GM12878 (cell line): Measurements from ENCODE around the gene WBP4. TPM values are rescaled to one million over a fixed set of nuclear protein-coding genes. Genes with fewer than 3 reads are reported as not detected.

Experiments used
- ATAC-seq: fragments of 200-7000 bp; cut with Tn5 transposase; 3 replicates; pipeline ENCODE4 v1.9.1; 2020; ENCODE audit warnings: mild to moderate bottlenecking, moderate library complexity
- BruUV-seq: library from RNA; stranded (reverse); fragments of 400-500 nt; replicated peaks from 2 replicates; lab custom pipeline; 2021; lab: Mats Ljungman, UMichigan
- CTCF ChIA-PET: fragments of 300-600 bp; sonication (Branson Sonifier 250); formaldehyde crosslinking; extraction: SDS; loops from one replicate; lab custom pipeline; 2021; ENCODE audit warnings: inconsistent platforms; lab: Yijun Ruan, JAX
- POLR2A ChIA-PET: fragments of 350-600 bp; formaldehyde crosslinking; extraction: SDS; loops from one replicate; lab custom pipeline; 2021; ENCODE audit warnings: inconsistent platforms; lab: Charles Lee
- RAD21 ChIA-PET: fragments of 300-600 bp; sonication (Branson Sonifier 250); formaldehyde crosslinking; loops from one replicate; lab custom pipeline; 2023; ENCODE audit warnings: antibody characterized with exemption; ENCODE audit not compliant: unreplicated experiment; lab: Charles Lee
- SMC1A ChIA-PET: fragments of 300-600 bp; sonication (Branson Sonifier 250); formaldehyde crosslinking; loops from one replicate; lab custom pipeline; 2023; ENCODE audit not compliant: unreplicated experiment, uncharacterized antibody; lab: Charles Lee
- DNase-seq: peaks from one replicate; pipeline ENCODE4 v3.0.0-alpha.2; 2011; ENCODE audit warnings: low read depth, low spot score
- FAIRE-seq: peaks from 3 replicates; lab custom pipeline; 2011; peaks lifted over from hg19 to GRCh38; lab: Jason Lieb, UNC
- H2AFZ ChIP-seq: 2 replicates; pipeline ENCODE4 v1.6.0; 2011; ENCODE audit warnings: low read depth, low read length, control low read depth; ENCODE audit not compliant: control insufficient read depth
- H3K27ac ChIP-seq: 2 replicates; pipeline ENCODE4 v1.5.1; 2011; ENCODE audit warnings: control low read depth; ENCODE audit not compliant: control insufficient read depth, insufficient read depth
- H3K27me3 ChIP-seq, 2 experiments: replicated peaks in 1 of 2; 2 replicates each; pipeline versions ENCODE4 v1.6.0 to v1.6.1; 2011; ENCODE audit warnings: low read length in 1 of 2; ENCODE audit not compliant: control insufficient read depth in 2 of 2, insufficient read depth in 2 of 2
- H3K36me3 ChIP-seq, 2 experiments: 2 replicates each; pipeline ENCODE4 v1.5.1; 2011; ENCODE audit warnings: low read length in 1 of 2; ENCODE audit not compliant: control insufficient read depth in 2 of 2, insufficient read depth in 2 of 2
- H3K4me1 ChIP-seq: 2 replicates; pipeline ENCODE4 v1.6.1; 2011; ENCODE audit warnings: mild to moderate bottlenecking, low read length, moderate library complexity, mixed read lengths; ENCODE audit not compliant: control insufficient read depth, insufficient read depth
- H3K4me2 ChIP-seq: 2 replicates; pipeline ENCODE4 v1.6.0; 2011; ENCODE audit warnings: control low read depth; ENCODE audit not compliant: control insufficient read depth, insufficient read depth
- H3K4me3 ChIP-seq: fragments of 200-600 bp; sonication (generic); 2 replicates; pipeline ENCODE4 v1.5.1; 2016
- H3K79me2 ChIP-seq: 2 replicates; pipeline ENCODE4 v1.6.0; 2011; ENCODE audit warnings: low read length; ENCODE audit not compliant: control insufficient read depth, insufficient read depth
- H3K9ac ChIP-seq: 2 replicates; pipeline ENCODE4 v1.8.0; 2011; ENCODE audit warnings: low read length, control low read depth, mixed read lengths; ENCODE audit not compliant: control insufficient read depth, insufficient read depth
- H3K9me3 ChIP-seq: replicated peaks from 3 replicates; pipeline ENCODE4 v1.5.1; 2011; ENCODE audit warnings: mild to moderate bottlenecking, low read length; ENCODE audit not compliant: control insufficient read depth, insufficient read depth
- H4K20me1 ChIP-seq: 2 replicates; pipeline ENCODE4 v1.6.0; 2011; ENCODE audit not compliant: control insufficient read depth, insufficient read depth
- CHD1 ChIP-seq: IDR thresholded peaks from 2 replicates; pipeline ENCODE4 v1.6.1; 2012; ENCODE audit warnings: low read depth, low read length, improper control_type of control experiment
- EGR1 ChIP-seq, 2 experiments: IDR thresholded peaks; 1 replicate in 1 of 2; 2 replicates in 1 of 2; pipeline ENCODE4 v1.6.1; 2011 to 2012; ENCODE audit warnings: low read depth in 2 of 2, low read length in 2 of 2, borderline replicate concordance in 1 of 2, mild to moderate bottlenecking in 1 of 2, moderate library complexity in 1 of 2
- ESRRA ChIP-seq: IDR thresholded peaks from 2 replicates; pipeline ENCODE4 v1.6.1; 2012; ENCODE audit warnings: mild to moderate bottlenecking, low read length, improper control_type of control experiment
- HDAC6 ChIP-seq: fragments of 200-600 bp; sonication (generic); IDR thresholded peaks from one replicate; pipeline ENCODE4 v1.8.0; 2017; ENCODE audit warnings: antibody characterized with exemption; ENCODE audit not compliant: unreplicated experiment
- IRF4 ChIP-seq: IDR thresholded peaks from 2 replicates; pipeline ENCODE4 v1.6.1; 2011; ENCODE audit warnings: low read depth, low read length
- JUNB ChIP-seq: IDR thresholded peaks from 2 replicates; pipeline ENCODE4 v1.6.1; 2016; ENCODE audit warnings: antibody characterized with exemption, mild to moderate bottlenecking
- KDM1A ChIP-seq: fragments of 200-600 bp; sonication (generic); IDR thresholded peaks from 2 replicates; pipeline ENCODE4 v1.6.1; 2016; ENCODE audit warnings: borderline replicate concordance
- KLF5 ChIP-seq: fragments of 450-650 bp; IDR thresholded peaks from 2 replicates; pipeline ENCODE4 v1.6.1; 2014; ENCODE audit warnings: mild to moderate bottlenecking; ENCODE audit not compliant: partially characterized antibody
- LARP7 ChIP-seq: fragments of 450-650 bp; IDR thresholded peaks from 2 replicates; pipeline ENCODE4 v1.6.1; 2017; ENCODE audit warnings: mild to moderate bottlenecking
- MYB ChIP-seq: fragments of 150-350 bp; IDR thresholded peaks from 2 replicates; pipeline ENCODE4 v1.6.1; 2014; ENCODE audit warnings: mild to moderate bottlenecking, low read depth, low read length, borderline replicate concordance
- POLR2AphosphoS2 ChIP-seq: IDR thresholded peaks from 2 replicates; pipeline ENCODE4 v1.6.1; 2011; ENCODE audit warnings: low read depth, mild to moderate bottlenecking, low read length, improper control_type of control experiment, moderate library complexity
- RCOR1 ChIP-seq: conservative IDR thresholded peaks from 2 replicates; pipeline ENCODE4 v1.6.1; 2012; ENCODE audit warnings: low read depth, low read length, improper control_type of control experiment
- RELA ChIP-seq: fragments of 450-650 bp; IDR thresholded peaks from 2 replicates; pipeline ENCODE4 v1.8.0; 2014; ENCODE audit warnings: borderline replicate concordance; ENCODE audit not compliant: partially characterized antibody
- TAF1 ChIP-seq: IDR thresholded peaks from 2 replicates; pipeline ENCODE4 v1.6.1; 2011; ENCODE audit warnings: mild to moderate bottlenecking, low read depth, low read length, borderline replicate concordance
- ZBED1 ChIP-seq: IDR thresholded peaks from 2 replicates; pipeline ENCODE4 v1.6.1; 2016; ENCODE audit warnings: borderline replicate concordance
- WGBS: methylation state at CpG from one replicate; pipeline ENCODE4 v1.1.6; 2016; ENCODE audit warnings: low lambda C conversion rate; ENCODE audit not compliant: insufficient replicate concordance, insufficient coverage; ENCODE audit errors: missing lambda C conversion rate; 5-methylcytosine and 5-hydroxymethylcytosine counted together
- in situ Hi-C: fragments of 300-500 bp; cut with MboI; formaldehyde crosslinking; loops from 9 replicates; pipeline ENCODE4 v1.14.3; 2018; ENCODE audit warnings: mixed read lengths
- intact Hi-C: fragments of 100-400 bp; cut with micrococcal nuclease; formaldehyde crosslinking; loops from one replicate; pipeline ENCODE4 v1.14.2; 2022; ENCODE audit not compliant: unreplicated experiment
- polyA plus RNA-seq, 11 experiments: library from polyadenylated mRNA; depleted of rRNA in 4 of 11; unstranded in 6 of 11; stranded (reverse) in 5 of 11; fragments of >200 nt; fragmentation: Nextera tagmentation in 4 of 11; fragmentation: Illumina TruSeq in 1 of 11; extraction: Ambion mirVana in 4 of 11; extraction: Trizol in 1 of 11; gene quantifications; 1 replicate in 1 of 11; 2 replicates in 10 of 11; pipeline versions ENCODE4 v1.2.1 to v1.2.3, GENCODE V29; 2011 to 2016; ENCODE audit warnings: inconsistent platforms in 2 of 11, missing spikeins in 2 of 11, low read depth in 1 of 11
- total RNA-seq, 4 experiments: library from RNA; depleted of rRNA in 3 of 4; stranded (reverse); fragments of >200 nt in 3 of 4; fragmentation: Illumina TruSeq in 1 of 4; extraction: Trizol in 1 of 4; gene quantifications; 2 replicates each; pipeline versions ENCODE4 v1.2.1 to v1.2.3, GENCODE V29; 2013 to 2021
- TF ChIP-seq, protein P1 (sequence below): fragments of 150-350 bp; IDR thresholded peaks from 2 replicates; pipeline ENCODE4 v1.6.1; 2016; ENCODE audit warnings: low read depth, low read length
- TF ChIP-seq, protein P2 (sequence below): IDR thresholded peaks from 2 replicates; pipeline ENCODE4 v1.6.1; 2012; ENCODE audit warnings: low read depth, low read length, improper control_type of control experiment

WBP4 gene
- total and polyA plus RNA-seq, 10 of the 15 experiments (the other 5 are each of a cell fraction or from before 2014, with no cell fraction given), result 7.4 to 21.6 (median 14.2) TPM

GRCh38 chr13:41107584-41108014 lies 46.3 kb downstream of the WBP4 start:
- no peak for FAIRE-seq
- intact Hi-C loops, result no loop called here
- BruUV-seq, result no TSS peak
- H3K79me2 ChIP-seq, result no peaks in the 10 kb centered on the region
- no peak overlapping the region for H2AFZ ChIP-seq
- ATAC-seq, result no peak
- H3K36me3 ChIP-seq, result no peaks in the 10 kb centered on the region
- no peaks in the 10 kb centered on the region for H3K4me1 ChIP-seq
- H3K9me3 ChIP-seq, result no peaks in the 10 kb centered on the region; the same call in 2 of the 3 replicates
- in situ Hi-C loops, result no loop called here
- no peak for TF ChIP-seq LARP7
- TF ChIP-seq POLR2AphosphoS2, result no peak
- TF ChIP-seq, protein P1, sequence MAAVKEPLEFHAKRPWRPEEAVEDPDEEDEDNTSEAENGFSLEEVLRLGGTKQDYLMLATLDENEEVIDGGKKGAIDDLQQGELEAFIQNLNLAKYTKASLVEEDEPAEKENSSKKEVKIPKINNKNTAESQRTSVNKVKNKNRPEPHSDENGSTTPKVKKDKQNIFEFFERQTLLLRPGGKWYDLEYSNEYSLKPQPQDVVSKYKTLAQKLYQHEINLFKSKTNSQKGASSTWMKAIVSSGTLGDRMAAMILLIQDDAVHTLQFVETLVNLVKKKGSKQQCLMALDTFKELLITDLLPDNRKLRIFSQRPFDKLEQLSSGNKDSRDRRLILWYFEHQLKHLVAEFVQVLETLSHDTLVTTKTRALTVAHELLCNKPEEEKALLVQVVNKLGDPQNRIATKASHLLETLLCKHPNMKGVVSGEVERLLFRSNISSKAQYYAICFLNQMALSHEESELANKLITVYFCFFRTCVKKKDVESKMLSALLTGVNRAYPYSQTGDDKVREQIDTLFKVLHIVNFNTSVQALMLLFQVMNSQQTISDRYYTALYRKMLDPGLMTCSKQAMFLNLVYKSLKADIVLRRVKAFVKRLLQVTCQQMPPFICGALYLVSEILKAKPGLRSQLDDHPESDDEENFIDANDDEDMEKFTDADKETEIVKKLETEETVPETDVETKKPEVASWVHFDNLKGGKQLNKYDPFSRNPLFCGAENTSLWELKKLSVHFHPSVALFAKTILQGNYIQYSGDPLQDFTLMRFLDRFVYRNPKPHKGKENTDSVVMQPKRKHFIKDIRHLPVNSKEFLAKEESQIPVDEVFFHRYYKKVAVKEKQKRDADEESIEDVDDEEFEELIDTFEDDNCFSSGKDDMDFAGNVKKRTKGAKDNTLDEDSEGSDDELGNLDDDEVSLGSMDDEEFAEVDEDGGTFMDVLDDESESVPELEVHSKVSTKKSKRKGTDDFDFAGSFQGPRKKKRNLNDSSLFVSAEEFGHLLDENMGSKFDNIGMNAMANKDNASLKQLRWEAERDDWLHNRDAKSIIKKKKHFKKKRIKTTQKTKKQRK, result no peak
- no peak for TF ChIP-seq RELA
- TF ChIP-seq JUNB, result no peak
- TF ChIP-seq EGR1 (IDR thresholded peaks at IDR 0.05; ENCODE audit: borderline replicate concordance in 1 of 2, low read depth in 2 of 2, low read length in 2 of 2), result no peak
- TF ChIP-seq IRF4, result no peak
- TF ChIP-seq, protein P2, sequence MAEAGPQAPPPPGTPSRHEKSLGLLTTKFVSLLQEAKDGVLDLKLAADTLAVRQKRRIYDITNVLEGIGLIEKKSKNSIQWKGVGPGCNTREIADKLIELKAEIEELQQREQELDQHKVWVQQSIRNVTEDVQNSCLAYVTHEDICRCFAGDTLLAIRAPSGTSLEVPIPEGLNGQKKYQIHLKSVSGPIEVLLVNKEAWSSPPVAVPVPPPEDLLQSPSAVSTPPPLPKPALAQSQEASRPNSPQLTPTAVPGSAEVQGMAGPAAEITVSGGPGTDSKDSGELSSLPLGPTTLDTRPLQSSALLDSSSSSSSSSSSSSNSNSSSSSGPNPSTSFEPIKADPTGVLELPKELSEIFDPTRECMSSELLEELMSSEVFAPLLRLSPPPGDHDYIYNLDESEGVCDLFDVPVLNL, result no peak
- no peak for TF ChIP-seq CHD1
- no peak for TF ChIP-seq ESRRA
- no peak for TF ChIP-seq ZBED1
- TF ChIP-seq KDM1A, result no peak
- TF ChIP-seq RCOR1, result no peak
- TF ChIP-seq MYB, result no peak
- TF ChIP-seq KLF5, result no peak
- no peak for TF ChIP-seq HDAC6
- TF ChIP-seq TAF1, result no peak
- ChIA-PET POLR2A (no interaction called here), SMC1A (no interaction called here), CTCF (no interaction called here), RAD21 (no interaction called here)
- no peaks in the 10 kb centered on the region for H3K27me3 ChIP-seq
- no peak overlapping the region for H3K9ac ChIP-seq
- H3K4me3 ChIP-seq, result no peak overlapping the region
- no peak for DNase-seq
- no peak overlapping the region for H3K4me2 ChIP-seq
- H4K20me1 ChIP-seq, result no peaks in the 10 kb centered on the region
- 32% methylated on average over 7 of the region's 7 CpGs for WGBS
- H3K27ac ChIP-seq, result no peak overlapping the region
